Activated CD4-positive, alpha-beta T cell treated with anti-CD3 and anti-CD28 coated beads for 48 hours (primary cell): Measurements from ENCODE around the gene PFN3.
A peak's percentile ranks its signal among the peaks of the same experiment; 100 is the strongest.

Source experiments
- DNase-seq: peaks from one replicate; pipeline ENCODE4 v3.0.0-alpha.2; 2020

PFN3 gene

GRCh38 chr5:177437623-177438022 is 37.2 kb upstream of the PFN3 start:
- no peak for DNase-seq

- no peak for DNase-seq
These were observed 35.5 kb upstream of the PFN3 start for GRCh38 chr5:177435847-177436536.

- DNase-seq = no peak
These were observed 34.7 kb upstream of the PFN3 start for GRCh38 chr5:177434942-177435738.

- DNase-seq = peak; percentile 83
These were observed 34.0 kb upstream of the PFN3 start for GRCh38 chr5:177434437-177434836.

GRCh38 chr5:177433658-177434217 is 33.3 kb upstream of the PFN3 start:
- DNase-seq = no peak

GRCh38 chr5:177432839-177433657 is 32.6 kb upstream of the PFN3 start:
- DNase-seq = no peak

GRCh38 chr5:177432143-177432838 is 31.8 kb upstream of the PFN3 start:
- peak; percentile 80 for DNase-seq

GRCh38 chr5:177431317-177432142 is 31.1 kb upstream of the PFN3 start:
- DNase-seq = peak; percentile 87

GRCh38 chr5:177430972-177431316 is 30.5 kb upstream of the PFN3 start:
- DNase-seq = peak; percentile 40

GRCh38 chr5:177430140-177430951 is 29.9 kb upstream of the PFN3 start:
- peak; percentile 28 for DNase-seq

GRCh38 chr5:177429248-177430040 is 29.0 kb upstream of the PFN3 start:
- DNase-seq = peak; percentile 93

GRCh38 chr5:177428574-177429217 is 28.2 kb upstream of the PFN3 start:
- DNase-seq = peak; percentile 44

GRCh38 chr5:177427919-177428573 is 27.6 kb upstream of the PFN3 start:
- DNase-seq = peak; percentile 67

- DNase-seq = peak; percentile 47
These were observed 26.9 kb upstream of the PFN3 start for GRCh38 chr5:177427211-177427822.

- peak; percentile 76 for DNase-seq
These were observed 26.2 kb upstream of the PFN3 start, which contains the start of gene GRK6 for GRCh38 chr5:177426566-177427210. Gene GRK6 (plus strand): TSS chr5:177426676. CDS start chr5:177426846, 170 bp downstream.

GRCh38 chr5:177425801-177426565 is 25.5 kb upstream of the PFN3 start:
- DNase-seq = peak; percentile 100
